Esophagus squamous epithelium (tissue), 5 donors: Measurements from ENCODE around the gene NELFCD. TPM values are rescaled to one million over a fixed set of nuclear protein-coding genes. Genes with fewer than 3 reads are reported as not detected.

ENCODE experiments used
- DNase-seq: peaks from one replicate; lab custom pipeline; 2025; lab: John Stamatoyannopoulos, UW
- H3K27ac ChIP-seq, 4 donors: fragments of 200-600 bp; sonication (generic); one replicate each; pipeline ENCODE4 v1.5.1; 2016 to 2019; ENCODE audit warnings: mild to moderate bottlenecking in 1 of 4
- H3K27me3 ChIP-seq, 4 donors: fragments of 200-600 bp; sonication (generic); 1 replicate in 3 of 4; 2 replicates in 1 of 4; pipeline versions ENCODE4 v1.5.1 to v1.6.0; 2017 to 2021; ENCODE audit warnings: antibody characterized with exemption in 1 of 4
- H3K36me3 ChIP-seq, 3 donors: fragments of 200-600 bp; sonication (generic); one replicate each; pipeline ENCODE4 v1.5.1; 2016 to 2019
- H3K4me1 ChIP-seq, 3 donors: fragments of 200-600 bp; sonication (generic); one replicate each; pipeline ENCODE4 v1.5.1; 2017 to 2019
- H3K4me3 ChIP-seq, 4 donors: fragments of 200-600 bp; sonication (generic); 1 replicate in 3 of 4; 2 replicates in 1 of 4; pipeline ENCODE4 v1.5.1; 2016 to 2019; ENCODE audit warnings: mild to moderate bottlenecking in 2 of 4, moderate library complexity in 1 of 4
- H3K9me3 ChIP-seq, 3 donors: fragments of 200-600 bp; sonication (generic); one replicate each; pipeline ENCODE4 v1.5.1; 2016 to 2019
- CTCF ChIP-seq, 6 experiments: fragments of 450-650 bp in 4 of 6; fragments of 200-600 bp in 2 of 6; sonication (generic) in 2 of 6; IDR thresholded peaks; one replicate each; pipeline ENCODE4 v1.5.1; 2016 to 2019; ENCODE audit warnings: antibody characterized with exemption in 6 of 6, mild to moderate bottlenecking in 4 of 6, moderate library complexity in 4 of 6
- POLR2A ChIP-seq, 4 donors: fragments of 450-650 bp; IDR thresholded peaks; one replicate each; pipeline ENCODE4 v1.6.1; 2017; ENCODE audit warnings: antibody characterized with exemption in 4 of 4, mild to moderate bottlenecking in 4 of 4, moderate library complexity in 3 of 4
- WGBS, 2 donors: methylation state at CpG; one replicate each; pipeline ENCODE4 v1.1.5; 2018; 5-methylcytosine and 5-hydroxymethylcytosine counted together
- intact Hi-C: fragments of 100-400 bp; cut with DNase I; formaldehyde crosslinking; loops from one replicate; pipeline ENCODE4 v1.15.0; 2022
- total RNA-seq, 4 donors: library from RNA; depleted of rRNA; stranded (reverse); fragments of >200 nt; gene quantifications; one replicate each; pipeline ENCODE4 v1.1.0, GENCODE V29; 2016
- donor health status: DM: yes; HTN: yes; CAD: no.

The NELFCD gene
- total RNA-seq, 4 donors from 2014 or later: 40.5 to 64.3 (median 49.9) TPM

- peaks cover 21 to 44% (median 22%) of the 10 kb centered on the region in 3 donors for H3K4me1 ChIP-seq
- DNase-seq: no peak
- peaks cover 12 to 52% (median 21%) of the 10 kb centered on the region in 3 donors for H3K36me3 ChIP-seq
- H3K27ac ChIP-seq: no peak overlapping the region
- intact Hi-C loops: no loop called here
- WGBS, 2 donors: 71 to 72% methylated on average over 5 of the region's 5 CpGs
- TF ChIP-seq CTCF (IDR thresholded peaks at IDR 0.05): no peak
- no peak for TF ChIP-seq POLR2A (IDR thresholded peaks at IDR 0.05)
- no peaks in the 10 kb centered on the region for H3K9me3 ChIP-seq
- no peak overlapping the region for H3K4me3 ChIP-seq
- no peaks in the 10 kb centered on the region for H3K27me3 ChIP-seq
Observed at GRCh38 chr20:58985656-58986055, 4.6 kb downstream of the NELFCD start.

- Histone ChIP-seq H3K4me1 (peaks cover 21 to 43% (median 22%) of the 10 kb centered on the region in 3 donors), H3K4me3 (no peak overlapping the region), H3K27me3 (no peaks in the 10 kb centered on the region), H3K27ac (no peak overlapping the region), H3K36me3 (peaks cover 18 to 60% (median 29%) of the 10 kb centered on the region in 3 donors), H3K9me3 (no peaks in the 10 kb centered on the region)
- WGBS, 2 donors: 75 to 82% methylated on average over 9 of the region's 9 CpGs
- no peak for DNase-seq
- intact Hi-C loops: no loop called here
- no peak for TF ChIP-seq CTCF (IDR thresholded peaks at IDR 0.05)
Observed at GRCh38 chr20:58986286-58986967, 5.4 kb downstream of the NELFCD start.

GRCh38 chr20:58986968-58987517, 6.0 kb downstream of the NELFCD start:
- TF ChIP-seq POLR2A (IDR thresholded peaks at IDR 0.05): no peak
- no peak for TF ChIP-seq CTCF (IDR thresholded peaks at IDR 0.05)
- Histone ChIP-seq H3K4me3 (no peak overlapping the region), H3K27me3 (no peaks in the 10 kb centered on the region), H3K4me1 (peaks cover 19 to 39% (median 19%) of the 10 kb centered on the region in 3 donors), H3K9me3 (no peaks in the 10 kb centered on the region), H3K36me3 (peaks cover 18 to 66% (median 34%) of the 10 kb centered on the region in 3 donors), H3K27ac (no peak overlapping the region)
- intact Hi-C loops: no loop called here
- DNase-seq: no peak
- 79 to 87% methylated on average over 8 of the region's 8 CpGs for WGBS, 2 donors

GRCh38 chr20:58987790-58988564, 6.9 kb downstream of the NELFCD start:
- intact Hi-C loops: no loop called here

More at GRCh38 chr20:58987790-58988564, 6.9 kb downstream of the NELFCD start:
- Histone ChIP-seq H3K9me3 (no peaks in the 10 kb centered on the region), H3K27ac (no peak overlapping the region), H3K4me1 (peaks cover 9 to 29% (median 11%) of the 10 kb centered on the region in 3 donors), H3K36me3 (peaks cover 18 to 75% (median 39%) of the 10 kb centered on the region in 3 donors), H3K27me3 (no peaks in the 10 kb centered on the region), H3K4me3 (no peak overlapping the region)
- WGBS, 2 donors: 80 to 90% methylated on average over 8 to 9 of the region's 9 CpGs
- TF ChIP-seq POLR2A (IDR thresholded peaks at IDR 0.05) (no peak), CTCF (IDR thresholded peaks at IDR 0.05) (no peak)
- DNase-seq: no peak
